Islet precursor cell (in vitro differentiated cells): ENCODE results near the gene NUBP1.
"Not testable (repeated sequence)": the region's sequence is repeated elsewhere in the genome, so short reads cannot be mapped to it uniquely, and the experiment has no call there.

Experiments used
- DNase-seq: peaks from one replicate; pipeline ENCODE4 v3.0.0-alpha.2; 2018

Gene NUBP1

DNA sequence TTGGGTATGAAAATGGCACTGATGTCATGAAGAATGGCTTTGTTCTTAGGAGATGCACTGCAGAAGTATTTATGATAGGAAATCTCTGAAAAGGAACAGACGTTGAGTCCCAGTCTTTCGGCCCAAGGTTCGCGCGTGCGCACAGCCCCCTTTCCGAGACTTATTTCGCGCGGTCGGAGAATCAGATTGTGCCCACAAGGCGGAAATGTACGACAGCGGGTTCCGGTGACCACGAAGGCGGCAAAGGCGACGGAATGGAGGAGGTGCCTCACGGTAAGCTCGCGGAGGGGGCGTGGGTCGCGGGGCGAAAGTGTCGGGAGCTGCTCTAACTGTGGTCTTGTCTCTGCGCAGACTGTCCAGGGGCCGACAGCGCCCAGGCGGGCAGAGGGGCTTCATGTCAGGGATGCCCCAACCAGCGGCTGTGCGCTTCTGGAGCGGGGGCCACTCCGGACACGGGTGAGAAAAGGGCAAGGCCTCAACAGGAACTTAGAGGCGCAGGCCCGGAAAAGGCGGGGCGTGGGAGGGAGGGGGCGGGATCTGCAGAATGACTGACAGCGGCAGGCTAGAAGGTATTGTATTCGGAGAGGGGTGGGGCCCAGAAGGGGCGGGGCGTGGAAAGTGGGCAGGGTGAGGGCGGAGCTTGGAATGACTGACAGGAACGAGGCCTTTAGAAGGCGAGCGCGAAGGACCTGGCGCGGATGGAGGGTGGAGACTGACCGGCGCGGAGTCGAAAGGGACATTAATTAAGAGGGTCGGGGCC lies at the start of gene NUBP1:
Gene NUBP1 (plus strand): TSS at position 233 of the 760 bp plus-strand sequence. CDS start 22 bp downstream, at position 255.
- peak; percentile 100 for DNase-seq

DNA sequence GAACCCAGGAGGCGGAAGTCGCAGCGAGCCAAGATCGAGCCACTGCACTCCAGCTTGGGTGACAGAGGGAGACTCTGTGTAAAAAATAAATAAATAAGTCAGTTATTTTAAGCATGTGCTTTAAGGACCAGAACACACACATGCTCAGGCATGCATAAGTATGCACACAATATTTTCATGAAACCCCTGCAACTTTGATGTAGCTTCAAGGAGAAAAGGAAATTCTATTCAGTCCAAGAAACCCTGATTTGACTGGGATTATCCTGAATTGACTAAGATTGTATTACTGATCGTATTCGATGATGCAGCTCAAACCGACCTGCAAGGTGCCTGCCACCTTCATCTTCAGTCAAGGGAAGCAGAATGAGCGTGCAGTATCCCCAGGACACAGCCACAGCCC lies 49.8 kb upstream of the NUBP1 start:
- DNase-seq, result no peak

DNA sequence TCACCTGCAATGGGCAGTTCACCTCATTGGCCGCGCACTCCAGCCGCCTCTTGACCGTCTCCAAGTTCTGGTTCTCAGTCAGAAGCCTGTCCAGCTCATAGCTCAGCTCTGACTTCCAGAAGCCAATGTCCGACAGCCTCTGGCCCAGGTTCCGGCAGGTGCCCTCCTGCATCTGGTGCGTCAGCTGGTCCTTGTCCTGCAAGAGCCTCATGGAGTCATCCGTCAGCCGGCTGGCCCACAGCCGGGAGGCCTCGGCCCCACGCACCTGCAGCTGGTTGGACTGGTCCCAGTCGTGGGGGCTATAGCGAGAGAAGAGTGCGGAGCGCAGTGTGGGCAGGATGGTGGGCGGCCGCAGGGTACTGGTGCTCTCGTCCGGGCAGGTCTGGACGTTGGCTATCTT lies 49.3 kb upstream of the NUBP1 start:
- no peak for DNase-seq

DNA sequence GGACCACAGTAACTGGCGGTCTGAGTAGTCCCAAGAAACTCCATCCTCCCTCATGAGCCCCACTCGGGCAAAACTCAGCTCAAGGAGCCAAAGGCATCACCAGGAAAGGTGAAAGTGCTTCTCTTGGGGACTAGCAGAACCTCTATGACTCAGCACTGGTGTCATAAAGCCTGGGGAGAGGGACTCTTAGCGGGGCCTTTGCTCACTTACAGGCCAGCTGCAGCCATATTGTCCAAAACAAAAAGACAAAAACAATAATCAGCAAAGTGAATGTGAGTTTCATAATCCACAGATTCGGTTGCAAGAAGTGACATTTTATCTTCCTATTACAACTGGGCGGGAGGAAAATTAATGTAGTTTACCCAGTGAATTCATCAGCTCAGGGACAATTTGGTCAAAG lies 48.8 kb upstream of the NUBP1 start, which contains the start of gene TEKT5:
Gene TEKT5 (minus strand): TSS at position 101 of the 400 bp plus-strand sequence. CDS start 57 bp downstream, at position 44.
- DNase-seq, result no peak

DNA sequence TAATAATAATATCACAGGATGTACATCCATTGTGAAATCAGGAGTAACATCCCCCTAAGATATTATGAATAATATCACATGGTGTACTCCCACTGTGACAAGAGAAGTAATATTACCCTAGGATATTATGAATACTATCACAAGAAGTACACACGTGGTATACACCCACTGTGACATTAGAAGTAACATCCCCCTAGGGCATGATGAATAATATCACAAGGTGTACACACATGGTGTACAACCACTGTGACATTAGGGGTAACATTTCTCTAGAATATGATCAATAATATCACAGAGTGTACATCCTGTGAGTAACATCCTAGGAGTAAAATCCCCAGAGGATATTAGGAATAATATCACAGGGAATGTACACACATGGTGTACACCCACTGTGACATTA lies 43.9 kb upstream of the NUBP1 start:
- DNase-seq, result no peak

DNA sequence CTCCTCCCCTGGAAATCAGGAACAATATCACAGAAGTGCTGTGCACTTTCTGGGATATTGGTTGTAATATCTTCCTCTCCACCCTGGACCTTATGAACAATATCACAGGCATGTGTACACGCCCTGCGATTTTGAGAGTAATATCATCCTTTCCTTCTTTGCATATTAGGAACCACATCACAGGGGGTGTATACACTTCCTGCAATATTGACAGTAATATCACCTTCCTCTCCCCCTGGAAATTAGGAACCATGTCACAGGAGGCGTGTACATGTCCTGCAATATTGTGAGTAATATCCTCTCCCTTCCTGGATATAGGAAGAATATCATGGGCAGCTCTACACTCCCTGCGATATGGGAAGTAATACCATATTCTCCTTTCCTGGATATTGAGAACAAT lies 34.7 kb upstream of the NUBP1 start:
- no peak for DNase-seq

DNA sequence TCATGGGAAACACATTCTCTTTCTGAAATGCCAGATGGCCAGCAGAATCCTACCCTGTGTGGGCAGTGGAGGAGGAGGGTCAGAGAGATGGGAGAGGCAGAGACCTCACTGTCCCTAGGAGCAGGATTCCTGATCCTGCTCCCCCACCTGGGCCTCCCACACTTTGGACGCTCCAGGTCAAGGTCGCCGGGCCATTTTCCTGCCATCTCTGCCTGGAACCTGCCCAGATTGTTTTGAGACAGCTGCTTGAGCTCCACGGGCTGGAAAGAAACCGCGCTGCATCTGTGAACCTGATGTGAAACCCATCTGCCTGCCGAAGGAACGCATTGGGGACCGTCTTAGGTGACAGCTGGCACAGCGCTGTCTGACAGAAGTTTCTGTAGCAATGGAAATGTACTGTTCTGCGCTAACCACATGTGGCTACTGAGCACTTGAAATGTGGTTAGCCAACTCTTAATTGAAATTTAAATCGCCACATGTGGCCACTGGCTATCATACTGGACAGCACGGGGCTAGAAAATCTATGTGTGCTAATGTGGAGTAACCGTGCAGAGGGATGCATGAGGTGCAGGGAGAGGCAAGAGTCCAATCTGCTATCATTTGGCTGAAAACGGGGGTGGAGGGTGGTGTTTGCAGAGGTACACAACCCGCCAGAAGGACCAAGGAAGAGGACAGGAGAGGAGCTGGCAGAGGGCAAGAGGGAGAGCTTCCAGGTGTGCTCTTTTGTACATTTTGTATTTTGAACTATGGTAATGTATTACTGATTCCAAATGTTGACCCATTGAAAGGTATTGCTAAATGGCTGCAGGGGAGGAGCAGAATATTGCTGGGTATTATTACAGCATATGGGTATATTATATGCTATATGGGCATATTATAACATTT lies 15.4 kb upstream of the NUBP1 start:
- DNase-seq, result no peak

DNA sequence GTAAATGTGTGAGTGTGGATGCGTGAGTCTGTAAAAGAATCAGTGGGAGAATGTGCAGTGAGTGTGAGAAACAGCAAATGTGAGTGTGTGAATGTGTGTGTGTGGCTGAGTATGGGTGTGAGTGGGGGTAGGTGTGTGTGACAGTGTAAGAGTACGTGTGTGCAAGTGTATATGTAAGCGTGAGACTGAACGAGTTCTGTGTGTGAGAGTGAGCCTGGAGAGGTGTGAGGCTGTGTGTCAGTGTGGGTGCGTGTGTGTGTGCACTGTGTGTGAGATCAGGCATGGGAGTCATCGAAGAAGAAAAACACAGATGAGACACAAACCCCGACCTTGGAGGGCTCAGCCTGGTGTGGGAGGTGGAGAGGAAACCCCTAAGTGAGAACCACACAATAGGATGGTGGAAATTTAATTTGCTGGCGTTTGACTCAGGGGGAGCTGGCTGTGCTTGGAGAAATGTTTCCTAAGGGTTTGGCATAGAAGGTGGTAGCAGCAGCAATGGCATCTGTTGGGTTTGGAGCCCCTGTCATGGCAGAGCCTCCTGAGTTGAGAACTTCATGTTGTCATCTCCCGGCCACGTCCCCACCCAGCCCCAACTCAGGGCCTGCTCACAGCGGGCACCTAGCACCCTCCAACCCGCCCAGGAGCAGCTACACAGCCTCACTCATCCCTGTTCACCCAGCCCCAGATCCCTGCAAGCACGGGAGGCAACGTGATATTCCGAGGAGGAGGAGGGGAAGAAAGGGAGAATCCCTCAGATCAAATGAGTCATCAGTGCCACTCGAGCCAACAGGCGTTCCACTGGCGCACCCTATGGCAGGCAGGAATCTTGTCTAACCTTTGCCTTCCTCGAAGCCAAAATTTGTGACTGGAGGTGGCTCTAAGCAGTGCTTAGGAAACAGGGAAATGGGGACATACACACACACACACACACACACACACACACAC lies 14.3 kb upstream of the NUBP1 start:
- peak; percentile 46 for DNase-seq

DNA sequence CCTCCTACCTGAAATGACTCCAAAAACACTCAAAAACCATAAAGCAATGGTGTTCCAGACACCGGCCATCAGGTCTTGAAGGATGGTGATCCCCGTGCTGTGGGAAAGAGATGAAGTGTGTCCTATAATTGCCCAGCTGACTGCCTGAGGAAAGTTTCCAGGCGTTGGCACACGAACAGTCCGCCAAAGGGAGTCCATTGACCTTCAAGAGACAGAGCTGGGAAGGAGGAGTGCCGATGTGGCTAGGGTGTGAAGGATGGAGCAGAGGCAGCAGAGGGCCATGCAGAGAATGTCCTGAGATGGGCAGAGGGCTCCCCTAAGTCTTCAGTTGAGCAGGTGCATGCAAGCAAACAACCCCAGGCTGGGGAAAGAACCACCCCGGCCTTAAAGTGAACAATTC lies 11.9 kb upstream of the NUBP1 start:
- DNase-seq, result peak; percentile 43

DNA sequence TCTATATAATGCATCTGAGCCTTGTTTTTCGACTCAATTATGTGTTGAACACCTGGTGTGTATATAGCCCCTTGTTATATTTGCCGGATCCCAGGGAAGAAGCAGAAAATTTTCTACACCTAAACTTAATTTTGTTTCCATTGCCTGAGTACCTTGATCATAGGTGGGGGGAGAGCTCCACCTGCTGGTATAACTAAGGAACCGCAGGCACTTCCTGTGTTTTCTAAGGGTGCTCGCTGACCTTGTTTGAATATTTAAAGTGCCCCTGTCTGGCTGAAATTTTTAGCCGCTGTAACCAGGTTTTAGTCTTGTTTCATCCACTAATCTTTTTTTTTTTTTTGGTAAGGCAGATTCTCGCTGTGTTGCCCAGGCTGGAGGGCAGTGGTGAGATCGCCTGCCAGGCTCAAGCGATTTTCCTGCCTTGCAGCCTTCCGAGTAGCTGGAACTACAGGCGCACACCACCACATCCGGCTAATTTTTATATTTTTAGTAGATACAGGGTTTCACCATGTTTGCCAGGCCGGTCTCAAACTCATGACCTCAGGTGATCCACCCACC lies 6.5 kb upstream of the NUBP1 start:
- DNase-seq, result peak; percentile 72

DNA sequence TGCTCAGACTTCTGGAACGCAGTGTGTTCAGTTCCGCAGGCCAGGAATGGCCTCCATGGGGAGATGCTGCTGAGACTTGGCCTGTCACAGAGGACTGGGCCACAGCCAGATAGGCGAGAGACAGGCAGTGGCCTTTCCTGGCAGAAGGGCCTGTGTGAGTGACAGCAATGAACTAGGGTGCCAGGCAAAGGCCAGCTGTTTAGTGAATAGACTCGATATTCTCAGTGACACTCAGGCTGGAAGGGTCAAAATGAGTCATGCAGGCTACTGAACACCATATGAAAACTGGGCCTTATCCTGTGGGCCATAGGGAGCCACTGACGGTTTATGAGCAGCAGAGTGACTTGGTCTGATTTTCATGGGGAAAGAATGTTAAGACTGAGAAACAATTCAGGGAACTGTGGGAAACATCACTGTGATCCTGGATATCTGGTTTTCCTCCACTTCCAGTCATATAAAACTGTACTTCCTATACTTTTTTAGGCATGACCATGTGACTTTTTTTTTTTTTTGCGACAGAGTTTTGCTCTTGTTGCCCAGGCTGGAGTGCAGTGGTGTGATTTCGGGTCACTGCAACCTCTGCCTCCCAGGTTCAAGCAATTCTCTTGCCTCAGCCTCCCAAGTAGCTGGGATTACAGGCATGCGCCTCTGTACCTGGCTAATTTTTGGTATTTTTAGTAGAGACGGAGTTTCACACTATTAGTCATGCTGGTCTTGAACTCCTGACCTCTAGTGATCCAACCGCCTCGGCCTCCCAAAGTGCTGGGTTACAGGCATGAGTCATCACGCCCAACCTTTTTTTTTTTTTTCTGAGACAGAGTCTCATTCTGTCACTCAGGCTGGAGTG lies 5.2 kb upstream of the NUBP1 start:
- DNase-seq, result peak; percentile 86

DNA sequence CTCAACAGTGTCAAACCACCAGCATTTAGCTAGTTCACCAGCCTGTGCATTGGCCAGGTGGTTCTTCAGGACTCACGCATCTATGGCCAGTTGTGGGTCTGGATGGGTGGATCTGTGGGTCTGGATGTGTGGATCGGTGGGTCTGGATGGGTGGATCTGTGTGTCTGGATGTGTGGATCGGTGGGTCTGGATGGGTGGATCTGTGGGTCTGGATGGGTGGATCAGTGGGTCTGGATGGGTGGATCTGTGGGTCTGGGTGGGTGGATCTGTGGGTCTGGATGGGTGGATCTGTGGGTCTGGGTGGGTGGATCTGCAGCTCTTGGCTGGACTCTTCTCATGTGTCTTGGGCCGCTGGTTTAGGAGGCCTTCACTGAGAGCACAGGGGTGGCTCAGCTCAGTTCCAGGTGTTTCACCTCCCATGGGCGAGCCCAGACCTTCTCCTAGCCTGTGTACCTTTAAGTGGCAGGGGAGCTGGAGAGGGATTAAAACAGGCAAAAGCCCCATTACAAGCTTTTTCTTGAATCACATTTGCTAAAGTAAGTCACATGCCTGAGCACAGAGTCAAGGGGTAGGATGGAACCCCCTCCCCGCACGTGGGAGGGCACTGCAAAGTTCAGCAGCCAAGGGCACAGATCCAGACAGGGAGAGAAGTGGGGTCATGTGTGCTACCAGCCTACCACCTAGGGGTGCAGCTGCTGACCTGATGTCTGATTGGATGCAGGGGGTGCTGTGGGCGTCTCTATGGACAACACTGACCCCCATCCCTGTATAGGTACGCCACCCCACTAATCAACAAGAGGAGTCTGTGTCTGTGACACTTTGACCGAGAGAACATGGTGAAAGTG lies 3.4 kb upstream of the NUBP1 start:
- DNase-seq, result peak; percentile 38

DNA sequence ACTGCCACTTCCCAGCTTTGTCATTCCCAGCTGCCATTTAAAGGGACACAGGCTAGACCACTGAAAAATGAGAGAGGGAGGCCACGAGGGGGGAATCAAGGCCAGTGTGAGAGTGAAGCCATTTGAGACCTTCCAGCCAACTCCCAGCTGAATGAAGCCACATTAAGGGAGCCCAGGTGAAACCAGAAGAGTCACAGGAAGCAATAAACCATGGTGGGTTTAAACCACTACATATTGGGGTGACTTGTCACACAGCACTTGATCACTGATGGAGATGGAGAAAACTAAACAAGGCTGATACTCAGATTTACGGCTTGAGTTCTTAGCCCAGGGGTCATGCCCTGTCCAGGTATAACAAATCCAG lies 2.8 kb upstream of the NUBP1 start:
- peak; percentile 47 for DNase-seq

DNA sequence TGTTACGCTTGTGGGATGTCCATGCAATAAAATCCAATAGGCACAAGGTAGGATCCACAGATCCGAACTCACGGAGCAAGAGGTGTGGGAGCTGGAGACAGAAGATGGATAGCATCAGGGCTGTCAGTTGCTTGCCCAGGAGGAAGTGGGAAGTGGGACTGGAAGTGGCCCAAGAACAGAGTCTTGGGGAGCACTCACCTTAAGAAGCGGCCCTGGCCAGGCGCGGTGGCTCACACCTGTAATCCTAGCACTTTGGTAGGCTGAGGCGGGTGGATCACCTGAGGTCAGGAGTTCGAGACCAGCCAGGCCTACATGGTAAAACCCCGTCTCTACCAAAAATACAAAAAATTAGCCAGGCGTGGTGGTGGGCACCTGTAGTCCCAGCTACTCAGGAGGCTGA lies 2.4 kb upstream of the NUBP1 start:
- DNase-seq, result not testable (repeated sequence)

DNA sequence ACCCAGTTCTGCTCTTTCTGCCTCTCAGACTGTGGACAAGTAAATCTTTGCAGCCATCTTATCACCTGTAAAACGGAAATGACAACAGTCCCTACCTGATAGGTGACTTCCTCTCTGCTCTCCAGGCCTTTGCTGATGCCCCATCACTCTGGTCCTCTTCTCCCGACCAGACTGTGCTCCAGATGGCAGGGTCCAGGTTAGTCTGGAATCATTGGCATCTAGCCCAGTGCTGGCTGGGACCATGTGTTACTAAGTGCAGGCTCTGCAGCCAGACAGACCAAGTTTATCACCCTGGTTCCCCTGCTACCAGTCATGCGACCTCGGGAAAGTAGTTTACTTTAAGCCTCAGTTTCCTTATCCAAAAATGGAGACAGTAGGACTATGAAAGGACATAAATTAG lies 1.8 kb upstream of the NUBP1 start:
- peak; percentile 20 for DNase-seq

DNA sequence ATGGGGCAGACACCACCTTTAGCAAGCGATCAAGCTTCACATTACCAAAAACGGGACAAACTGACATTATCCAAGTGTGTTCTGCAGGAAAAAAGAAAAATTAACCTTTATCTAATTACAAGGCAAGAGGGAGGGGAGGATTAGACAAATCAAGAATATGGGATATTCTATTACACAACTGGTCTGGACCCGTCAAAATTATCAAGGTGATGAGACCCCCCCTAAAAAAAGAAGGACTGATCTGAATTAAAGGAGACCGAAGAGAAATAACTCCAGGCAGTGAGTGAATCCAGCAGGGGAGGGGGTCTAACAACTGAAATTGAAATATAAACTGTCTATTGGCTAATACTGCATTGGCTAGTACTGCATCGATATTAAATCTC lies 424 bp upstream of the NUBP1 start:
- DNase-seq, result no peak

DNA sequence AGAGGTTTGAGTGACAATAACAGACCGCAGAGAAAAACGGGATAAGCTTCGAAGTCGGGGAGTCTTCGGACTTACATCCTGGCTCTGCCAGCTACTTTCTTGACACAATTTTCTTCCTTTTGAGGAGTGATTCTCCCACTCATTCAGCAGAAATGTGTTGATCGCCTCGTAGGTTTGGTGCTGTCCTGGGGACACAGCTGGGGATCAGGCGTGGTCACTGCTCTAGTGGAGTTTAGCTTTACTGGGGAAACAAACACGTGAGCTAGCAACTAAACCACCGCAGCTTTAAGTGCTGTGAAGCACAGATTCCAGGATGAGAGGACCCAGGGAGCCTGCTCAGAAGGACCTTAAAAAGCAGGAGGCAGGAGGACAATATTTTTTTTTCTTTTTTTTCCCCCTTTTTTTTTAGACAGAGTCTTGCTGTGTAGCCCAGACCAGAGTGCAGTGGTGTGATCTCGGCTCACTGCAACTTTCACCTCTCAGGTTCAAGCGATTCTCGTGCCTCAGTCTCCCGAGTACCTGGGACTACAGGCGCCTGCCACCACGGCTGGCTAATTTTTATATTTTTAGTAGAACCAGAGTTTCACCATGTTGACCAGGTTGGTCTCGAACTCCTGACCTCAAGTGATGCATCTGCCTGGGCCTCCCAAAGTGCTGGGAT lies 858 bp downstream of the NUBP1 start:
- no peak for DNase-seq

DNA sequence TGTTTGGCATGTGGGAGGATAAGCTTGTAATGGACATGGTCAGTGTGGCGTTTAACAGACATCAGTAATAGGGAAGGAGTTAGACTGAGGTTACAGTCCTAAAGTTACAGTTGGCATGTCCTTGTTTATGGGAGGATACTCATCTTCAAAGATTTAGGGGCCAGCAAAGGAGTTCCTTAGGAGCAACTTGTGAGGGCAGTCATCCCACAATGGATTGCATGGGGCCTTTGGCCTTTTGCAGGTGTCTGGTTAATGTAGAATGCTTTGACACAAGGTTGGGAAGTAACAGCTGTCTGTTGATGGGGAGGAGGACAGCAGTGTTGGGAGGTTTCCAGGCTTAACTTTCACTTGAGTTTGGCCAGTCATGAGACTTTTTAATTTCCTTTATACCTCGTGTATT lies 2.2 kb downstream of the NUBP1 start:
- DNase-seq, result no peak

DNA sequence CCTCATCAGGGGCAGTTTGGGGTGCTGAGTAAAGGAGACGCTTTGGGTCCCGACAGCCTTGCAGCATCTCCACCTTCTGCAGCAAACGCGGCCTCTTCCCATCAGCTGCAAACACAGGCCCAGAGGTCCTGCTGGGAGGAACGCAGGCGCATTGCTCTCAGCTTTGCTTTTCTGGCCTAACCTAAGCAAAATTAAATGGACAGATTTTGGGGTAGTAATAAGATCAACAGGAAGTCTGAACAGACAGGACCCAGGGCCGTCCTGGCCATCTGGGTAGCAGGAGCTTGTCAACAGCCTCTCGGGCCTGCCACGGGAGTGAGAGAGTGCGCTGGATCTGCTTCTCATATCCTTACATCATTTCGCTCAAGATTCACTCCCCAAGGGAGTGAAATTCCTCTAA lies 7.2 kb downstream of the NUBP1 start:
- no peak for DNase-seq

DNA sequence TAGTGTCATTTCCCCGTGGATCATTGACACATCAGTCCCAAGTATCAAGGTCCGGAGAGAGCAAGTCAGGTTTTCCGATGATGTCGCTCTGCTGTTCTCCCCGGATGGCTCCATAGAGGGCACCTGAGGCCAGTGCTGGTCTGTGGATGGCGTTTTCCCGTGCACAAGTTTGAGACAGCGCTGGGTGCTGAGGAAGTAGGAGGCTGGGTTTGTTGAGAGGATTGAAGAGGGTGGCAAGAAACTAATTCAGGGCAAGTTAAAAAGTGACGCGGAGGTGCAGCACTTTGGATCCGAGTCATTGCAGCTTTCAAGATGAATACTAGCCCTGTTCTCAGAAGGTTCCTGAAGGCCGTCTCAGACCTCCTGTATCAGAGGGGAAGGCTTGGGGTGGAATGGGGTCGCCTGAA lies 7.7 kb downstream of the NUBP1 start:
- DNase-seq, result no peak
